Neuronal stem cell (in vitro differentiated cells): ENCODE measurements around the gene WNT9A. TPM values are rescaled to one million over a fixed set of nuclear protein-coding genes. Genes with fewer than 3 reads are reported as not detected.

Experiments
- DNase-seq: peaks from one replicate; pipeline ENCODE4 v3.0.0-alpha.2; 2013; ENCODE audit warnings: low spot score
- H2AFZ ChIP-seq: one replicate; pipeline ENCODE4 v1.6.1; 2013; ENCODE audit warnings: mild to moderate bottlenecking, low read length, inconsistent platforms
- H2AK5ac ChIP-seq: 2 replicates; pipeline ENCODE4 v1.6.1; 2013; ENCODE audit warnings: low read depth, mild to moderate bottlenecking, inconsistent platforms, low read length, moderate library complexity, mixed read lengths
- H2BK120ac ChIP-seq: 2 replicates; pipeline ENCODE4 v1.6.1; 2013; ENCODE audit warnings: low read depth, mild to moderate bottlenecking, inconsistent platforms, low read length, moderate library complexity, mixed read lengths
- H2BK12ac ChIP-seq: one replicate; pipeline ENCODE4 v1.6.1; 2013; ENCODE audit warnings: low read length, inconsistent platforms
- H2BK15ac ChIP-seq: 2 replicates; pipeline ENCODE4 v1.6.1; 2013; ENCODE audit warnings: mild to moderate bottlenecking, low read length, inconsistent platforms, mixed read lengths
- H2BK5ac ChIP-seq: one replicate; pipeline ENCODE4 v1.6.1; 2013; ENCODE audit warnings: inconsistent platforms, mild to moderate bottlenecking, low read length, moderate library complexity
- H3K14ac ChIP-seq: one replicate; pipeline ENCODE4 v1.6.1; 2013; ENCODE audit warnings: low read length, inconsistent platforms
- H3K18ac ChIP-seq: 2 replicates; pipeline ENCODE4 v1.6.1; 2013; ENCODE audit warnings: low read length, inconsistent platforms
- H3K23ac ChIP-seq: 2 replicates; pipeline ENCODE4 v1.6.1; 2013; ENCODE audit warnings: low read depth, mild to moderate bottlenecking, mixed read lengths, low read length, inconsistent platforms; ENCODE audit not compliant: poor library complexity
- H3K27ac ChIP-seq: replicated peaks from 3 replicates; pipeline ENCODE4 v1.5.1; 2013; ENCODE audit warnings: low read length, inconsistent platforms
- H3K27me3 ChIP-seq, 3 experiments: 2 replicates each; pipeline ENCODE4 v1.6.1; 2013; ENCODE audit warnings: low read length in 3 of 3, mild to moderate bottlenecking in 2 of 3, inconsistent platforms in 1 of 3, low read depth in 1 of 3, mixed read lengths in 1 of 3, moderate library complexity in 1 of 3; ENCODE audit not compliant: control insufficient read depth in 3 of 3, insufficient read depth in 3 of 3
- H3K36me3 ChIP-seq, 2 donors: replicated peaks in 1 of 2; 2 replicates each; pipeline ENCODE4 v1.6.1; 2013; ENCODE audit warnings: low read length in 2 of 2; ENCODE audit not compliant: control insufficient read depth in 2 of 2, insufficient read depth in 2 of 2
- H3K4ac ChIP-seq: 2 replicates; pipeline ENCODE4 v1.6.1; 2013; ENCODE audit warnings: inconsistent platforms, mild to moderate bottlenecking, low read length, moderate library complexity
- H3K4me1 ChIP-seq, 2 donors: 1 replicate in 1 of 2; 2 replicates in 1 of 2; pipeline ENCODE4 v1.6.1; 2013; ENCODE audit warnings: low read length in 2 of 2, low read depth in 1 of 2; ENCODE audit not compliant: control insufficient read depth in 2 of 2, insufficient read depth in 1 of 2
- H3K4me2 ChIP-seq: one replicate; pipeline ENCODE4 v1.6.1; 2013; ENCODE audit warnings: mild to moderate bottlenecking, low read length, inconsistent platforms; ENCODE audit not compliant: insufficient read depth, poor library complexity, severe bottlenecking
- H3K4me3 ChIP-seq, 2 donors: 2 replicates each; pipeline ENCODE4 v1.5.1; 2013; ENCODE audit warnings: low read length in 2 of 2, mild to moderate bottlenecking in 2 of 2, inconsistent platforms in 1 of 2, moderate library complexity in 1 of 2
- H3K79me1 ChIP-seq: one replicate; pipeline ENCODE4 v1.6.1; 2013; ENCODE audit warnings: low read depth, mild to moderate bottlenecking, inconsistent platforms, low read length, moderate library complexity
- H3K9ac ChIP-seq: one replicate; pipeline ENCODE4 v1.6.1; 2013; ENCODE audit warnings: mild to moderate bottlenecking, low read depth, low read length, inconsistent platforms; ENCODE audit not compliant: poor library complexity
- H3K9me3 ChIP-seq, 2 donors: replicated peaks in 1 of 2; 2 replicates each; pipeline versions ENCODE3 to v1.6.1; 2013; ENCODE audit warnings: low read length in 2 of 2, mild to moderate bottlenecking in 2 of 2, inconsistent platforms in 1 of 2, low read depth in 1 of 2, mixed read lengths in 1 of 2, moderate library complexity in 1 of 2; ENCODE audit not compliant: control insufficient read depth in 2 of 2, insufficient read depth in 1 of 2
- H4K8ac ChIP-seq: one replicate; pipeline ENCODE4 v1.6.1; 2013; ENCODE audit warnings: low read depth, mild to moderate bottlenecking, inconsistent platforms, low read length, moderate library complexity
- H4K91ac ChIP-seq: one replicate; pipeline ENCODE4 v1.6.1; 2013; ENCODE audit warnings: low read length, low read depth, mild to moderate bottlenecking, inconsistent platforms; ENCODE audit not compliant: poor library complexity
- WGBS, 2 donors: extraction: QIAGEN DNeasy Blood & Tissue Kit; methylation state at CpG; one replicate each; pipeline ENCODE4 v1.1.7; 2013; ENCODE audit warnings: missing lambda C conversion rate in 2 of 2, mixed read lengths in 1 of 2; ENCODE audit not compliant: insufficient read length in 2 of 2, insufficient replicate concordance in 1 of 2; ENCODE audit errors: extremely low coverage in 2 of 2; 5-methylcytosine and 5-hydroxymethylcytosine counted together
- polyA plus RNA-seq, 2 experiments: library from polyadenylated mRNA; stranded (reverse); fragments of 200-250 nt; gene quantifications; one replicate each; pipeline ENCODE4 v1.2.3, GENCODE V29; 2013

The WNT9A gene
- polyA plus RNA-seq (2013, experiment 1 of 2): 0.61 TPM
- 0.69 TPM for polyA plus RNA-seq (2013, experiment 2 of 2)

GRCh38 chr1:227947676-227948492 lies at the start of gene WNT9A:
Gene WNT9A, minus strand, starts transcription at chr1:227947932. Its CDS starts 45 bp downstream, at chr1:227947887.
- H4K8ac ChIP-seq: no peak within 1 kb of the TSS
- peak within 1 kb of the TSS; percentile 53 to 82 for H3K4me3 ChIP-seq
- peak within 1 kb of the TSS; percentile 50 for H3K23ac ChIP-seq
- H2BK15ac ChIP-seq: peak within 1 kb of the TSS; percentile 54
- H3K36me3 ChIP-seq: no peaks in the 10 kb centered on the region
- no peak within 1 kb of the TSS for H2BK5ac ChIP-seq
- no peak within 1 kb of the TSS for H4K91ac ChIP-seq
- H3K79me1 ChIP-seq: peaks cover 2% of the 10 kb centered on the region
- H3K27ac ChIP-seq: no peak within 1 kb of the TSS
- DNase-seq: peak; percentile 83
- H3K9me3 ChIP-seq: no peaks in the 10 kb centered on the region
- H3K4ac ChIP-seq: no peak within 1 kb of the TSS
- no peak within 1 kb of the TSS for H2BK12ac ChIP-seq
- H3K4me2 ChIP-seq: peak within 1 kb of the TSS; percentile 92
- H3K18ac ChIP-seq: peak within 1 kb of the TSS; percentile 95
- peaks cover 0 to 24% (median 22%) of the 10 kb centered on the region in 3 experiments for H3K27me3 ChIP-seq
- H2AFZ ChIP-seq: peak within 1 kb of the TSS; percentile 97
- no peak within 1 kb of the TSS for H3K14ac ChIP-seq
- WGBS, 2 donors: no CpG with 5 or more reads among the region's 120 CpGs
- H3K4me1 ChIP-seq: peaks cover 10 to 16% of the 10 kb centered on the region in 2 donors
- H2BK120ac ChIP-seq: no peak within 1 kb of the TSS
- peak within 1 kb of the TSS; percentile 80 for H3K9ac ChIP-seq
- H2AK5ac ChIP-seq: peak within 1 kb of the TSS; percentile 8

- WGBS, 2 donors: no CpG with 5 or more reads among the region's 1 CpG
- Histone ChIP-seq H3K14ac (no peak overlapping the region), H3K27me3 (peaks cover 0 to 3% (median 2%) of the 10 kb centered on the region in 3 experiments), H3K36me3 (no peaks in the 10 kb centered on the region), H3K27ac (no peak overlapping the region), H3K79me1 (no peaks in the 10 kb centered on the region), H2BK120ac (no peak overlapping the region), H2AFZ (no peak overlapping the region), H2BK12ac (no peak overlapping the region), H2AK5ac (no peak overlapping the region), H4K8ac (no peak overlapping the region), H3K4me3 (no peak overlapping the region), H3K4ac (no peak overlapping the region), H3K4me2 (no peak overlapping the region), H3K9ac (no peak overlapping the region), H3K9me3 (peaks cover 4 to 8% of the 10 kb centered on the region in 2 donors), H4K91ac (no peak overlapping the region), H2BK5ac (no peak overlapping the region), H2BK15ac (no peak overlapping the region), H3K18ac (no peak overlapping the region), H3K23ac (no peak overlapping the region), H3K4me1 (no peaks in the 10 kb centered on the region)
- no peak for DNase-seq
These were observed 48.6 kb upstream of the WNT9A start for GRCh38 chr1:227996187-227996950.

- no peak overlapping the region for H4K91ac ChIP-seq
These were observed 47.0 kb upstream of the WNT9A start for GRCh38 chr1:227994632-227995300.

More at GRCh38 chr1:227994632-227995300, 47.0 kb upstream of the WNT9A start:
- H2BK5ac ChIP-seq: no peak overlapping the region
- no peak overlapping the region for H3K4me3 ChIP-seq
- H3K23ac ChIP-seq: no peak overlapping the region
- no peak overlapping the region for H3K4ac ChIP-seq
- H3K27me3 ChIP-seq: no peaks in the 10 kb centered on the region
- no peak overlapping the region for H3K14ac ChIP-seq
- no peak for DNase-seq
- no peak overlapping the region for H3K18ac ChIP-seq
- H2BK120ac ChIP-seq: no peak overlapping the region
- H2BK15ac ChIP-seq: no peak overlapping the region
- peaks cover 4 to 8% of the 10 kb centered on the region in 2 donors for H3K9me3 ChIP-seq
- H2BK12ac ChIP-seq: no peak overlapping the region
- no peak overlapping the region for H3K4me2 ChIP-seq
- no peaks in the 10 kb centered on the region for H3K36me3 ChIP-seq
- H3K9ac ChIP-seq: no peak overlapping the region
- no peaks in the 10 kb centered on the region for H3K79me1 ChIP-seq
- H2AFZ ChIP-seq: no peak overlapping the region
- H3K27ac ChIP-seq: no peak overlapping the region
- H3K4me1 ChIP-seq: no peaks in the 10 kb centered on the region
- no peak overlapping the region for H2AK5ac ChIP-seq
- WGBS, 2 donors: no CpG with 5 or more reads among the region's 7 CpGs
- no peak overlapping the region for H4K8ac ChIP-seq
